GM12878 (cell line): Measurements from ENCODE around the gene TGFB1.
A peak's percentile ranks its signal among the peaks of the same experiment; 100 is the strongest.

ENCODE experiments used
- BRCA1 ChIP-seq: IDR thresholded peaks from 2 replicates; pipeline ENCODE4 v1.6.1; 2011; ENCODE audit warnings: low read depth, low read length, improper control_type of control experiment
- CHD2 ChIP-seq: IDR thresholded peaks from 2 replicates; pipeline ENCODE4 v1.6.1; 2011; ENCODE audit warnings: low read depth, low read length, improper control_type of control experiment, borderline replicate concordance
- CREM ChIP-seq: IDR thresholded peaks from 2 replicates; pipeline ENCODE4 v1.6.1; 2014; ENCODE audit warnings: antibody characterized with exemption, low read depth
- CTCF ChIP-seq, 3 experiments: IDR thresholded peaks in 2 of 3; conservative IDR thresholded peaks in 1 of 3; 2 replicates each; pipeline ENCODE4 v1.5.1; 2011; ENCODE audit warnings: low read depth in 3 of 3, low read length in 3 of 3, mild to moderate bottlenecking in 3 of 3, control low read depth in 2 of 3, moderate library complexity in 2 of 3, inconsistent platforms in 1 of 3, mixed read lengths in 1 of 3; ENCODE audit not compliant: control insufficient read depth in 2 of 3, insufficient read depth in 1 of 3; ENCODE audit errors: extremely low read depth in 1 of 3
- ELK1 ChIP-seq: IDR thresholded peaks from 2 replicates; pipeline ENCODE4 v1.6.1; 2012; ENCODE audit warnings: low read depth, low read length, improper control_type of control experiment
- ESRRA ChIP-seq: IDR thresholded peaks from 2 replicates; pipeline ENCODE4 v1.6.1; 2012; ENCODE audit warnings: mild to moderate bottlenecking, low read length, improper control_type of control experiment
- FOXM1 ChIP-seq: IDR thresholded peaks from 2 replicates; pipeline ENCODE4 v1.6.1; 2012; ENCODE audit warnings: low read depth, mild to moderate bottlenecking, inconsistent platforms, low read length, moderate library complexity
- PKNOX1 ChIP-seq: fragments of 450-650 bp; IDR thresholded peaks from 2 replicates; pipeline ENCODE4 v1.6.1; 2016; ENCODE audit warnings: mild to moderate bottlenecking
- POLR2AphosphoS5 ChIP-seq: IDR thresholded peaks from 2 replicates; pipeline ENCODE4 v1.6.1; 2011; ENCODE audit warnings: mild to moderate bottlenecking, low read length, inconsistent platforms
- RELA ChIP-seq: fragments of 450-650 bp; IDR thresholded peaks from 2 replicates; pipeline ENCODE4 v1.8.0; 2014; ENCODE audit warnings: borderline replicate concordance; ENCODE audit not compliant: partially characterized antibody
- SREBF2 ChIP-seq: IDR thresholded peaks from 2 replicates; pipeline ENCODE4 v1.6.1; 2012; ENCODE audit warnings: mild to moderate bottlenecking, low read length
- ZBTB11 ChIP-seq: fragments of 450-650 bp; formaldehyde crosslinking; IDR thresholded peaks from 2 replicates; pipeline ENCODE4 v1.5.0; 2022; ENCODE audit warnings: mild to moderate bottlenecking, missing genetic modification characterization

GRCh38 chr19:41377977-41378709 lies 24.4 kb upstream of the TGFB1 start:
- TF ChIP-seq POLR2AphosphoS5, result no peak
- TF ChIP-seq CTCF (IDR thresholded peaks at IDR 0.05 in 2 of 3, conservative IDR thresholded peaks at IDR 0.05 in 1 of 3; ENCODE audit: control insufficient read depth in 2 of 3, extremely low read depth in 1 of 3, insufficient read depth in 1 of 3, low read depth in 3 of 3, low read length in 3 of 3), result peak; percentile 28 to 62 (median 60); a peak in 5 of 6 replicates
- TF ChIP-seq ZBTB11 (CRISPR knock-in tag), result no peak
- TF ChIP-seq FOXM1, result no peak
- no peak for TF ChIP-seq ESRRA
- TF ChIP-seq PKNOX1, result 0 out of 2 replicates have a peak, but pooled peaks have one; percentile 6
- no peak for TF ChIP-seq RELA
- no peak for TF ChIP-seq CHD2
- no peak for TF ChIP-seq CREM
- TF ChIP-seq ELK1, result no peak
- no peak for TF ChIP-seq SREBF2
- no peak for TF ChIP-seq BRCA1
